ENCODE data around the gene SCCPDH. TPM values are rescaled to one million over a fixed set of nuclear protein-coding genes. Genes with fewer than 3 reads are reported as not detected.

Gene SCCPDH
- total RNA-seq, 1 experiment from 2014 or later, result 42.3 TPM

DNA sequence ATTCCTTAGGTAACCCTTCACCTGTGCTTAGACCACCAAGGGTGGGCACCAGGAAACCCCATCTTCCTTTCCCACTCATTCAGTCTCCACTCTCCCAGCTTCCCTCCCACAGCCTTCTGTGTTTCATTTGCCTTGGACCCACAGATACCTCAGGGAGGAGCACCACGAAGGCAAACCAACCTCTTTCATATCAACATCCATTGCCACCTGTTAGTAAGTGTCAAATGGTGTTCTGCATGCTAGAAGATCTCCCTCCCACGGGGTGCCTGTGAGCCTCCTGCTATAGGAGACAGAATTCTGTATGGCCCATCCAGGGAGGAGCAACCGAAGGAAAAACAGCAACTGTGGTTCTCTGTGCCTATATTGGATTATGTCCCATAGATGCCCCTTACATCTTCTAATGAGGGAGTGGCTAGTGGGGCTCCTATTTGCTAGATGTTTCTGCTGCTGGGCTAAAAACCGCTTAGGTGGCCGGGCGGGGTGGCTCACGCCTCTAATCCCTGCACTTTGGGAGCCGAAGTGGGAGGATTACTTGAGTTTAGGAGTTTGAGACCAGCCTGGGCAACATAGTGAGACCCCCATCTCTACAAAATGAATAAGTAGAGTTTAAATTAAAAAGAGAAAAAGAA is 25.6 kb upstream of the SCCPDH start:
- peak overlapping the region; percentile 66 for H2AFZ ChIP-seq (ENCODE audit: low read length)
- H3K27ac ChIP-seq (ENCODE audit: low read length), result peak overlapping the region; percentile 70
- H3K79me2 ChIP-seq (ENCODE audit: low read length), result no peaks in the 10 kb centered on the region
- no peaks in the 10 kb centered on the region for H3K9me2 ChIP-seq (replicated peaks; ENCODE audit: insufficient read depth, low read length)
- DNase-seq, result peak; percentile 43
- no peaks in the 10 kb centered on the region for H4K20me1 ChIP-seq (ENCODE audit: insufficient read depth, low read depth, low read length)
- H3K4me2 ChIP-seq (ENCODE audit: low read depth, low read length, poor library complexity, severe bottlenecking), result peak overlapping the region; percentile 59
- H3K27me3 ChIP-seq (ENCODE audit: low read length), result no peaks in the 10 kb centered on the region
- H3K9me3 ChIP-seq (ENCODE audit: low read length), result no peaks in the 10 kb centered on the region
- peaks cover 20% of the 10 kb centered on the region for H3K4me1 ChIP-seq (ENCODE audit: low read length)
- H3K9ac ChIP-seq (ENCODE audit: low read length), result peak overlapping the region; percentile 47
- no peaks in the 10 kb centered on the region for H3K36me3 ChIP-seq (ENCODE audit: insufficient read depth, low read length)
- H3K4me3 ChIP-seq (ENCODE audit: low read length), result no peak overlapping the region

DNA sequence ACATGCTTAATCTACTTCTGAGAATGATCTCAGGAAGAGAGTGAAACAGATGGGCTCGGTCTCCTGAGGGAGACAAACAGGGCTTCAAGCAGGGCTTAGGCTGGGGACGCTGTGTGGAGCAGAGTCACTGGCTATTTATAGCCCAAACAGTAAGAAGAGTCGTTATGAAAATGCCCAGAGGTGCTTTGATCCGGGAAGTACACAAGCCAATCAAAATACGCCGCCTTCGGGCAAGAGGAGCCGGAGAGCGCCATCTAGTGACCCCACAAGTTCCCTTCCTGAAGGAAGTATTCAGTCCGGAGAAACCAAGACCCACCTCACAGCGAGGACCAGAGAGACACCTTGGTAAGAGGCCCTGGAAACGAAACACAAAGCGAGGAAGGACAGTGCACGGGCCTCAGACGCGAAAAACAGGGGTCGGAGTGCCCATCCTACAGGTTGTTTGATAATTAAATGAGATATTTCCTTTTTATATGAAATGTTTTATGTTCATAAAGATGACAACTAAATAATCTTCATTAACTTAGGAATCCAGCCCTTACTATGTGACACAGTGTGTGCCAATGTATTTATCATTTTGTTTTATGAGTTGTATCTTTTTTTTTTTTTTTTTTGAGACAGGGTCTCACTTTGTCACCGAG is 25.0 kb upstream of the SCCPDH start:
- Histone ChIP-seq H3K9ac (ENCODE audit: low read length) (peak overlapping the region; percentile 48), H3K79me2 (ENCODE audit: low read length) (no peaks in the 10 kb centered on the region), H2AFZ (ENCODE audit: low read length) (peak overlapping the region; percentile 77), H3K9me3 (ENCODE audit: low read length) (no peaks in the 10 kb centered on the region), H4K20me1 (ENCODE audit: insufficient read depth, low read depth, low read length) (no peaks in the 10 kb centered on the region), H3K36me3 (ENCODE audit: insufficient read depth, low read length) (no peaks in the 10 kb centered on the region), H3K9me2 (replicated peaks; ENCODE audit: insufficient read depth, low read length) (no peaks in the 10 kb centered on the region), H3K4me3 (ENCODE audit: low read length) (no peak overlapping the region), H3K4me1 (ENCODE audit: low read length) (peaks cover 20% of the 10 kb centered on the region), H3K27ac (ENCODE audit: low read length) (peak overlapping the region; percentile 70), H3K27me3 (ENCODE audit: low read length) (no peaks in the 10 kb centered on the region), H3K4me2 (ENCODE audit: low read depth, low read length, poor library complexity, severe bottlenecking) (peak overlapping the region; percentile 59)
- DNase-seq, result peak; percentile 97

DNA sequence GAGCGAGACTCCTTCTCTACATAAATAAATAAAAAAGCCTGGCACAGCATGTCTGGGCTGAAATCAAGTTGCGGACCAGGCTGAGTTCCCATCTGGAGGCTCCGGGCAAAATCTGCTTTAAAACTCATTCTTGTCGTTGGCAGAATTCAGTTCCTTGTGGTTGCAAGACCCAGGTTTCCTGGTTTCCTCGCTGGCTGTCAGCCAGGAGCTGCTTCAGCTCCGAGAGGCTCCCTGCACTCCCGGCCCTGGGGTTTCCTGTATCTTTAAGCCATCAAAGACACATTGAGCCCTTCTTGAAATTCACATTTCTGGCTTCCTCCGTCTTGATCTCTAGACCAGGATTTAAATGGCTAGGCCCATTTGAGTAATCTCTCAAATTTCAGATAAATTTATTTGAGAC is 20.6 kb upstream of the SCCPDH start:
- no peak overlapping the region for H3K4me3 ChIP-seq (ENCODE audit: low read length)
- no peaks in the 10 kb centered on the region for H3K79me2 ChIP-seq (ENCODE audit: low read length)
- H2AFZ ChIP-seq (ENCODE audit: low read length), result no peak overlapping the region
- DNase-seq, result peak; percentile 38
- H3K9me2 ChIP-seq (replicated peaks; ENCODE audit: insufficient read depth, low read length), result no peaks in the 10 kb centered on the region
- no peaks in the 10 kb centered on the region for H3K36me3 ChIP-seq (ENCODE audit: insufficient read depth, low read length)
- H3K4me1 ChIP-seq (ENCODE audit: low read length), result peaks cover 9% of the 10 kb centered on the region
- no peaks in the 10 kb centered on the region for H4K20me1 ChIP-seq (ENCODE audit: insufficient read depth, low read depth, low read length)
- no peaks in the 10 kb centered on the region for H3K9me3 ChIP-seq (ENCODE audit: low read length)
- H3K9ac ChIP-seq (ENCODE audit: low read length), result no peak overlapping the region
- no peaks in the 10 kb centered on the region for H3K27me3 ChIP-seq (ENCODE audit: low read length)
- no peak overlapping the region for H3K27ac ChIP-seq (ENCODE audit: low read length)
- no peak overlapping the region for H3K4me2 ChIP-seq (ENCODE audit: low read depth, low read length, poor library complexity, severe bottlenecking)

DNA sequence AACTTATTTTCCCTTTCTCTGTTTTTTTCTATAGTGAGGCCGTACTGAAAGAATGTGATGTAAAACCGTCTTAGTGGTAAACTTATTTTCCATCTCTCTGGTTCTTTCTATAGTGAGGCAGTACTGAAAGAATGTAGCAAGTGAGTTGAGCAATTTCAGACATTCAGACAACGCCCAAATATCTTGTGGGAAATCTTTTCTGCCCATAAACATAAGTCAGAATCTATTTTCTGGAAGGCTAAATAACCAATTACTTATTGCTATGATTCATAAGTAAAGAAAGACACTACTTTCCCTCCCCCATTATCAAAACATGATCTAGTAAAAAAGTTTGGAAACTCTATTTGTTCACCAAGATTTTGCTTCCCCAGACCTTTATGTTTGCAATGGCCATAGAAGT is 18.8 kb upstream of the SCCPDH start:
- H3K27ac ChIP-seq (ENCODE audit: low read length), result no peak overlapping the region

DNA sequence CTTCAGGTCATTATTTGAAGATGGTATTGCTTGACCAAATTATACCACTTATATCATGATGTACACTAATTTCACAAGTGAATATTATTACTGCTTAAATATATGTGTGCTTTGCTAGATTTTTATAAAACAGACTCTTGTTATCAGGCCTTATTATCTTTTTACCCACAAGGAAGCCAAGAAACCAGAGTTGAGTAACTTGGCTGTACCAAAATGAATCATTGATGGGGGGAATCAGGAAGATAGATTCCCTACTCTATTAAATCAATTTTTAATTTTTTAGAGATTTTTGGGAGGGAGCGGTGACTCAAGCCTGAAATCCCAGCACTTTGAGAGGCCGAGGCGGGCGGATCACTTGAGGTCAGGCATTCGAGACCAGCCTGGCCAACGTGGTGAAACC is 16.0 kb upstream of the SCCPDH start:
- H3K9ac ChIP-seq (ENCODE audit: low read length), result no peak overlapping the region
- H3K9me3 ChIP-seq (ENCODE audit: low read length), result no peaks in the 10 kb centered on the region
- H3K9me2 ChIP-seq (replicated peaks; ENCODE audit: insufficient read depth, low read length), result no peaks in the 10 kb centered on the region
- H3K4me3 ChIP-seq (ENCODE audit: low read length), result no peak overlapping the region
- H3K4me2 ChIP-seq (ENCODE audit: low read depth, low read length, poor library complexity, severe bottlenecking), result no peak overlapping the region
- peak; percentile 39 for DNase-seq
- H3K36me3 ChIP-seq (ENCODE audit: insufficient read depth, low read length), result no peaks in the 10 kb centered on the region
- no peaks in the 10 kb centered on the region for H3K79me2 ChIP-seq (ENCODE audit: low read length)
- no peak overlapping the region for H3K27ac ChIP-seq (ENCODE audit: low read length)
- peaks cover 2% of the 10 kb centered on the region; the same call in 1 of the 2 replicates for H3K27me3 ChIP-seq (ENCODE audit: low read length)
- H2AFZ ChIP-seq (ENCODE audit: low read length), result no peak overlapping the region
- H4K20me1 ChIP-seq (ENCODE audit: insufficient read depth, low read depth, low read length), result no peaks in the 10 kb centered on the region
- H3K4me1 ChIP-seq (ENCODE audit: low read length), result no peaks in the 10 kb centered on the region

More for the DNA sequence above, 18.8 kb upstream of the SCCPDH start:
- Histone ChIP-seq H3K4me1 (ENCODE audit: low read length) (no peaks in the 10 kb centered on the region), H3K36me3 (ENCODE audit: insufficient read depth, low read length) (no peaks in the 10 kb centered on the region), H3K9ac (ENCODE audit: low read length) (no peak overlapping the region), H3K4me2 (ENCODE audit: low read depth, low read length, poor library complexity, severe bottlenecking) (no peak overlapping the region), H2AFZ (ENCODE audit: low read length) (no peak overlapping the region), H3K79me2 (ENCODE audit: low read length) (no peaks in the 10 kb centered on the region), H3K27me3 (ENCODE audit: low read length) (peaks cover 2% of the 10 kb centered on the region; the same call in 1 of the 2 replicates), H3K9me2 (replicated peaks; ENCODE audit: insufficient read depth, low read length) (no peaks in the 10 kb centered on the region), H3K9me3 (ENCODE audit: low read length) (no peaks in the 10 kb centered on the region), H3K4me3 (ENCODE audit: low read length) (no peak overlapping the region), H4K20me1 (ENCODE audit: insufficient read depth, low read depth, low read length) (no peaks in the 10 kb centered on the region)
- peak; percentile 16 for DNase-seq

DNA sequence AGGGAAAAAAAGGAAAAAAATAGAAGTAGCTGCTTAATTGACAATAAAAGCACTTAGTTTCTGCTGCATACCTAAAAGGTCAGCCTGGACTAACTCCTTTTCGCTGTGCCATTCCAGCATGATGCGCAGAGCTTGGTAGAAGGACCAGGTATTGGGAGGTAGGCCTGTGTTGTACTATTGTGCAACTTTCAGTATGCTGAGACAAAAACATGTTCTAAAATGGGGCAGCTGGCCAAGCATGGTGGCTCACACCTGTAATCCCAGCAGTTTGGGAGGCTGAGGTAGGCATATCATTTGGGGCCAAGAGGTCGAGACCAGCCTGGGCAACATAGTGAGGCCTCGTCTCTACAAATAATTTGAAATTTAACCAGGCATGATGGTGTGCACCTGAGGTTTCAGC is 15.0 kb upstream of the SCCPDH start:
- no peaks in the 10 kb centered on the region for H3K79me2 ChIP-seq (ENCODE audit: low read length)
- H3K4me2 ChIP-seq (ENCODE audit: low read depth, low read length, poor library complexity, severe bottlenecking), result no peak overlapping the region
- H3K4me1 ChIP-seq (ENCODE audit: low read length), result no peaks in the 10 kb centered on the region
- H3K27me3 ChIP-seq (ENCODE audit: low read length), result peaks cover 2% of the 10 kb centered on the region; the same call in 1 of the 2 replicates
- no peaks in the 10 kb centered on the region for H4K20me1 ChIP-seq (ENCODE audit: insufficient read depth, low read depth, low read length)
- H3K27ac ChIP-seq (ENCODE audit: low read length), result no peak overlapping the region
- H3K9ac ChIP-seq (ENCODE audit: low read length), result no peak overlapping the region
- peak; percentile 26 for DNase-seq
- no peak overlapping the region for H3K4me3 ChIP-seq (ENCODE audit: low read length)
- H3K36me3 ChIP-seq (ENCODE audit: insufficient read depth, low read length), result no peaks in the 10 kb centered on the region
- H3K9me2 ChIP-seq (replicated peaks; ENCODE audit: insufficient read depth, low read length), result no peaks in the 10 kb centered on the region
- H3K9me3 ChIP-seq (ENCODE audit: low read length), result no peaks in the 10 kb centered on the region
- H2AFZ ChIP-seq (ENCODE audit: low read length), result no peak overlapping the region

DNA sequence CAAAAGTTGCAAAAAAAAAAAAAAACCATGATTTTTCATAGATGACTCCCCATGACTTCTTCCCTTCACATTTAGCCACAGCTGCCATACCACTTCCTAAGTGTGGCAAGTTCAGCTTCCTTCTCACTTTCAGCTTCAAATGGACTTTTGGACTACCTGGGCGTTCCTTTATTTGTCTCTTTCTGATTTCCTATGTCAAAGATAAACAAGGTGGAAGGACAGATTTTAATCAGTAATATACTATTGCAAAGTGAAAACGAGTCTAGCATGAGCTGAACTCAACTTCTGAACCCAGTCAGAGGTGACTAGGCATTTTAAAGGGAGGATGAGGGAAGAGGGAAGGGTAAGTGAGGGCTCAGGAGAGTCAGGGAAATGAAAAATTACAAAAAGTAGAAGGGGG is 14.4 kb upstream of the SCCPDH start:
- no peak overlapping the region for H3K4me2 ChIP-seq (ENCODE audit: low read depth, low read length, poor library complexity, severe bottlenecking)
- H3K4me3 ChIP-seq (ENCODE audit: low read length), result no peak overlapping the region
- no peak overlapping the region for H3K27ac ChIP-seq (ENCODE audit: low read length)
- no peaks in the 10 kb centered on the region for H3K9me2 ChIP-seq (replicated peaks; ENCODE audit: insufficient read depth, low read length)
- no peak overlapping the region for H3K9ac ChIP-seq (ENCODE audit: low read length)
- no peaks in the 10 kb centered on the region for H3K4me1 ChIP-seq (ENCODE audit: low read length)
- no peak overlapping the region for H2AFZ ChIP-seq (ENCODE audit: low read length)
- DNase-seq, result no peak
- H4K20me1 ChIP-seq (ENCODE audit: insufficient read depth, low read depth, low read length), result no peaks in the 10 kb centered on the region
- H3K9me3 ChIP-seq (ENCODE audit: low read length), result no peaks in the 10 kb centered on the region
- H3K79me2 ChIP-seq (ENCODE audit: low read length), result no peaks in the 10 kb centered on the region
- no peaks in the 10 kb centered on the region for H3K36me3 ChIP-seq (ENCODE audit: insufficient read depth, low read length)
- H3K27me3 ChIP-seq (ENCODE audit: low read length), result peaks cover 2% of the 10 kb centered on the region; the same call in 1 of the 2 replicates

DNA sequence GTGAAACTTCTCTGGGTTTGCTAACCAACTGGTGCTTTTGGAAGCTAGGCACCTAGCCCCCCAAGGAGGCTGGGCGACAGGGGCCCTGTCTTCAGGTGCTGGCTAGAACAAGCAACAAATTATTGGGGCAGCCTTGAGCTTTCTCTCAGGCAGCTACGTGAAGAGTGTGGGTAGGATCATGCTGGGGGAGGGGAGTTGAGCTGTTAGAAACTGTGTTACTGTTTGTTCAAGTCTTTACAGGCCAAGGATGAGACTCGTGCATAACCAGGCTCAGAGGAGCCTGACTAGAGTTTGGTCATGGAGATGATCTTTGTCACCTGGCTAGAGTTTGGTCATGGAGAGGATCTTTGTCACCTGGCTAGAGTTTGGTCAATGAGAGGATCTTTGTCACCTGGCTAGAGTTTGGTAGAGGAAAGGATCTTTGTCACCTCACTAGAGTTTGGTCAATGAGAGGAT is 12.6 kb upstream of the SCCPDH start:
- DNase-seq, result no peak
- H3K27me3 ChIP-seq (ENCODE audit: low read length), result peaks cover 2% of the 10 kb centered on the region; the same call in 1 of the 2 replicates
- H3K9me2 ChIP-seq (replicated peaks; ENCODE audit: insufficient read depth, low read length), result no peaks in the 10 kb centered on the region
- no peaks in the 10 kb centered on the region for H4K20me1 ChIP-seq (ENCODE audit: insufficient read depth, low read depth, low read length)
- H3K9ac ChIP-seq (ENCODE audit: low read length), result no peak overlapping the region
- no peaks in the 10 kb centered on the region for H3K9me3 ChIP-seq (ENCODE audit: low read length)
- no peak overlapping the region for H3K27ac ChIP-seq (ENCODE audit: low read length)
- no peak overlapping the region for H2AFZ ChIP-seq (ENCODE audit: low read length)
- no peaks in the 10 kb centered on the region for H3K36me3 ChIP-seq (ENCODE audit: insufficient read depth, low read length)
- no peaks in the 10 kb centered on the region for H3K79me2 ChIP-seq (ENCODE audit: low read length)
- H3K4me3 ChIP-seq (ENCODE audit: low read length), result no peak overlapping the region
- H3K4me2 ChIP-seq (ENCODE audit: low read depth, low read length, poor library complexity, severe bottlenecking), result no peak overlapping the region
- H3K4me1 ChIP-seq (ENCODE audit: low read length), result no peaks in the 10 kb centered on the region
